Fibroblast of upper back skin (primary cell): ENCODE measurements around the gene PKIB.
"Not testable (repeated sequence)": the region's sequence is repeated elsewhere in the genome, so short reads cannot be mapped to it uniquely, and the experiment has no call there.

Experiments used
- DNase-seq: peaks from one replicate; pipeline ENCODE4 v3.0.0-alpha.2; 2013

PKIB gene

DNA sequence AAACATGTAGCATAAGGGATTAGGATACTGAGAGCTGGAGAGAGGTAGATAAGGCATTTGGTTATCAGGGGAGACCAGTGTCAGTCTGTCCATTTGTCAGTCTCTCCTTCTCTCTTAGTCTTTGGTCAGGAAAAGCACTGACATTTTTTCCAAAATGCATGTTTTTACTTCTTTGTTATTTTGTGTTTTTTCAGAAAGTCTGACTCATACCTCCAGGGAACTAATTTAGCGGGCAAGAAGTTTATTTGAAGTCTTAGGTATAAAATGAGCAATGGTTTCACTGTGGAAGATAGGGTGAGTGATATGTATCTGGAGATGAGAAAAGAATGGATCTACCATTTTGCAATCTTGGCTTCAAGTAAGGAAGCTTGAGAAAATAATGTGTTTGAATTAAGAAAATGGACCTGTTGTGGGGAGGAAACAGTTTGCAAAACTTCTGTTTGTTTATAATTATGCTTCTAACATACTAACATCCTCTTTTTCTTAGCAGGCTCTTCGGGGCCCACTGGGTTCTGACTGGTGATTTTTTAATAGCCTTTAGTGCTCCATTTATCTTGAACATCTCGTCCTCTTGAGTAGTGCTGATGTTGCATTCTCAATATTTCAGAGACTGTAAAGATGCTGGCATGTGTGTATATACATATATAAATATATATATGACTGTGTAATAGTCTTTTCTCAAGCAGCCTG, 102.4 kb downstream of the PKIB start:
- peak; percentile 41 for DNase-seq

DNA sequence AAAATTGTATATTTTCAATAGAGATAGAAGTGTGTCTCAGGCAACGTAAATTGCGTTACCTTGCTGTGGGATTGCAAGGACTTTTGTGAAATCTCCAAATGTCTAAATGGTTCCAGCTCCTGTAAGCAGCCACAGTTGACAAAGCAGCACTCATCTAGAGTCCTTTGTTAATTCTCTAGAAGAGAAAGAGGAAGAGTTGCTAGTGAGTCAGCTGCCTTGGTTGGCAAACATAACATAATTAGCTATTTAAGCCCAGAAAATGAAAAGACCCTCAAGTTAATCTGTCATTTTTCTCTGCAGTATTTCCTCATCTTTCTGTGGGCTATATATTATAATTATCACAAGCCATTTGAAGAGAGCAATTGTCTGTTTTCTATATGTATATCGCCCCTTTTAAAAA, 102.9 kb downstream of the PKIB start:
- DNase-seq: no peak

DNA sequence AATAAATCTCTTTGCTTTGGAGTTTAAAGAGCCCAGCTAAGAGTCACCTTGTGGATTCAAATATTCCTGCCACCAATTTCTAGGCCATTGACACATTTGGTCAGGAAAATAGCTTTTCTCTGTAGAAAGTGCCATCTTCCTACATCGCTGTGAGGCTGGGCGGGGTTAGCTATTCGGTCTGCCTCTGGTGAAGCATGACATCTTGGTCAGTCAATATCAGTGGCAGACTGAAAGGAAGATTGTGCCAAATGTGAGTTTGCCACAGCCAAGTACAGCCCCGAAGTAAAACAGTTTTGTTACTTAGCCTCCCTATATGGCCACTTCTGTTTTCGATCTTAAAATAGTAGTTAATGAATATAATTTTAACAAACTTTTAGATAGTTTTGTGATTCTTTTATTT, 103.9 kb downstream of the PKIB start:
- no peak for DNase-seq

DNA sequence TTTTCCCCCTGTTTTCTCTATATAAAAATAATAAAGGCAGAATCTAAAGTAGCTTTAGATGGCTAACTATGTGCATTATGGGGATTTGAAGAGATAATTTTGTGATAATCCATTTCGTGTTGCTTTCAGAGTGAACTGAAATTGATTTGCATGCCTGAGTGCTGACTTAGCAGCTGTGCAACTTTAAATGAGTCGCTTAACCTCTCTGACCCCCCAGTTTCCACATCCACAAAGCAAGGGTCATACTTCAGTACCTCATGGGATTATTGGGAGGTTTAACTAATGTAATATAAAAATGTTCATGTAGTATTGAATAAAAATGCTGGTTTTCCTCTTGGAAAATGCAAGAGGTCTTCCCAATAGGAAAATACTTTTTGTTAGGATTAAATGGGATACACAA, 105.5 kb downstream of the PKIB start:
- DNase-seq: peak; percentile 51

DNA sequence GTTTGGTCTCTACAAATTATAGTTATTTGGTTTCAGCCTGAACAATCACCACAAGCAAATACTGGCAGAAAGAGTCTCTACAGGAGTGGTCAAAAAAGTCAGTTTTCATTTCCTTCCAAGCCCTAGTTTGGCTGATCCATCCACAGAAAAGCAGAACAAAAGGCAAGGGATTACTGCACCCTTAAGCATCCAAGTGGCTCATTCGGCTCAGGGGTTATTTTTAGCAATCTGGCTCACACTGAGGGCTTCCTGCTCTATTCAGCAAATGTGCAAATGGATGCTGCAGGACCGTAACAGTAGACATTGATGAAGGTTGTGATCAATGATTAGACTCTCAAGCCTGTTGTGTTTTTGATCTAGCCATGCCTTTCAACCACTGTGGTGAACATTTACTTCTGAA, 107.1 kb downstream of the PKIB start:
- peak; percentile 67 for DNase-seq

DNA sequence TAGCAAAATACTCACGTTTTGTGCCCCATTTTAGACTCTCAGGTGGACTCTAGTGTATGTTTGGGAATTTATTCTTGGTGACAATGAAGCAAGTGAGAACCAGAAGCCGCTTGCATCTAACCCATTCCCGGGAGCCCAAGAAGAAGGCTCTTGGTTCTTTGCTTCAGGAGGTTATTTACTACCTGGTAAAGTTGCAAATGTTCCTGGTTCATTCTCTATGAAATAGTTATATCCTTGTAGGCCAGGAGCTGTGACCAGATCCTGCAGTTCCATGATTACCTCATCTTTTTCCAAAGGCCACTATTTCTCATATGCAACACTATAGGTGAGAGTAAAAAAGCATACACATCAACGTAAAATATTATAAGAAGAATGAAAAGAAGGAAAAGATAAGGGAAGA, 108.4 kb downstream of the PKIB start:
- DNase-seq: no peak

DNA sequence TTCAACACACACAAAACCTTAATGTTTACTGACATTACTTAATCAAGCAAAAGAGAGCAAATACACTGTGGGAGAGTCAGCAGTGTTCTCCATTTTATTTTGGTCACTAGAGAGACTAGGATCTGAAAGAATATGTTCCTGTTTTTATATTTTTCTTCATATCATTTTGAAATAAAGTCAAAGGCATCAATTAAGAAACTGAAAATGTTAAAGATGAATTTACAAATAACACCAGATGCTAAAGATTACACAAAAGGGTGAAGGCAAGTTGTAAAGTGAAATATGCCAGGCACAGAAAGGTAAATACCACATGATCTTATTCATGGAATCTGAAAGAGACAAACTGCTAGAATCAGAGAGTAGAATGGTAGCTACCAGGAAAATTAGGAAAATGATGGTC, 109.0 kb downstream of the PKIB start:
- DNase-seq: no peak

DNA sequence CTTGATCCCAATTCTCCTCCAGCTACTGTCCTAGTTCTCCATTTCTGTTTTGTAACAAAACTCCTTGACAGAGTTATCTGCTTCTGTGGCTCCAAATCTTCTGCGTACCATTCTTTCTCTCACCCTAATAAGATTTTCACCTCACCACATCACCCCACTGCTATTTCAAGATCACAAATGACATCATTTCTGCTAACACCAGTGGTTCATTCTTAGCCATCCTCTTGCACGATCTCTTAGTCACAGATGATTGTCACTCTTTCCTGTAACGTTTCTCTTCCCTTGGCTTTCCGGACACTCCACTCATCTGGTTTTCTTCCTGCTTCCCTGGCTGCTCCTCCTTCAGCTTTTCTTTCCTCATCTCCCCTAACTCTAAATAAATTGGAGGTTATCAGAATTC, 112.5 kb downstream of the PKIB start:
- DNase-seq: peak; percentile 17

DNA sequence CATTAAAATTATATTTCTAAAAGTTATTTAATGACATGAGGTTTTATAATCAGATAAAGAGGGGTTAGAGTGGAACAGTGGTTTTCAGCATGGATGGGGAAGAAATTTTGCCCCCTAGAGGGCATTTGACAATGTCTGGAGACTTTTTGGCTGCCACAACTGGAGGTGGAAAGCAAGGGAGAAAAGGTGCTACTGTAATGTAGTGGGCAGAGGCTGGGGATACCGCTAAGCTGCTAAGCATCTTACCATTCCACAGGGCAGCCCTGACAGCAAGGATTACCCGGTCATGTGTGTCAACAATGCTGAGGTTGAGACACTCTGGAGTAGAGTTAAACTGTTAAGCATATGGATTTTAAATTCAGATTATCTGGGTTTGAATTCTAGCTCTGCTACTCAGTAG, 116.4 kb downstream of the PKIB start:
- DNase-seq: peak; percentile 23

DNA sequence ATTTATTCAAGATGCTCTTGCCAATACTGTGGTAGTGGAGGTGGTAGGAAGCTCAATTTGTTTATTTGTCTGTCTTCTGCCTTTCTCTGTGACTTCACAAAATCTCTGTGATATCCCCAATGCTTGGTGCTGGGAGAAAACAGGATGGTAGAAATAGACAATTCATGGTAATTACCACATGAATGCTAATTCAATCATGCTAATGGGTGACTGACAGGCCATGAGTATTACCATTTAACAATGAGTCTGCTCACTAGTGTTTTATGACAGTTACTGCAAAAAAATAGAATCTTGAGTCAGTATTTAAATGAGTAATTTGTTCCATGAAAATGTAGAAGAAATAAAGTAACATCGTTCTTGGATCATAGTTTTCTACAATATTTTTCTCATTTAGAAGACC, 117.0 kb downstream of the PKIB start:
- no peak for DNase-seq

DNA sequence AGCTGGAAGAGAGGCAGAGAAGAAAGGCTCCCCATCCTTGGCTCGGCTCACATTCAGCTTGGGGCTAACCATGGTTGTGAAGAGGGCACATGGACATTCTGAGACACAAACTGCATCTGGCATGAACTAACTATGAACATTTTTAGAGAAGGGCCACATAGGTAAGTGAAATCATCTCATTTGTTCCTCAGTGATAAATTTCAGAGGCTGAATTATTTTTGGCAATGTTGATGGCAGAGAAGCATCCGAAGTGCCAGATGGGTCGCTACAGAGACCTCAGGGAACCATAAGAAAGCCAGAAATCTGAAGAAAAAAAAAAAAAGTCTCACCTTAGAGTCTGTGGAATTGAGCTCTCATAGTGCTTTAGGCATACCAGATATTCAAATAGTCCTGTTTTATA, 120.1 kb downstream of the PKIB start:
- no peak for DNase-seq

DNA sequence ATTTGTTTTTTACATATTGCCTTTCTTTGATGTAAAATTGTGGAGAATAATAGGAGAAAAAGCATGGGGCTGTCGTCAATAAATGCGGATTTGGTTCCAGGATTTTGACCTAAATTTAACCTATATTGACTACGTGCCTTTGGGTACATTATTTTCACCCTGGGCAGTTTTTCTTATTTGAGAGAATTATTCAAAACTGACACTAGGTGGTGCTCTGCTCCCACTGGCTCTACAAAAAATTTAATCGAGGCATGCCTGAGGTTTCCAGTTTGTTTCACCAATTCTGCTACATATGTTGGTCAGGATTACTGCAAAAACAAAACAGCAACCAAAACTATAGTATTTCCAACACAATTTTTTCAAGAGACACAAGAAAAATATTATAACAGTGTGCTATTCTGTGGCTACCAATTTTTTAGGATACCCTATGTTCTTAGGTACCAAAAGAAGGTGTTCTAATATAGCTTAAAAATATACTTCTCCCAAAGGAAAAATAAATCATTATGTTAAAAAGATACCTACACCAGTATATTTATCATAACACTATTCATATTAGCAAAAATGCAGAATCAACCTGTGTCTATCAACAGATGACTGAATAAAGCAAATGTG, 120.7 kb downstream of the PKIB start:
- DNase-seq: peak; percentile 56

DNA sequence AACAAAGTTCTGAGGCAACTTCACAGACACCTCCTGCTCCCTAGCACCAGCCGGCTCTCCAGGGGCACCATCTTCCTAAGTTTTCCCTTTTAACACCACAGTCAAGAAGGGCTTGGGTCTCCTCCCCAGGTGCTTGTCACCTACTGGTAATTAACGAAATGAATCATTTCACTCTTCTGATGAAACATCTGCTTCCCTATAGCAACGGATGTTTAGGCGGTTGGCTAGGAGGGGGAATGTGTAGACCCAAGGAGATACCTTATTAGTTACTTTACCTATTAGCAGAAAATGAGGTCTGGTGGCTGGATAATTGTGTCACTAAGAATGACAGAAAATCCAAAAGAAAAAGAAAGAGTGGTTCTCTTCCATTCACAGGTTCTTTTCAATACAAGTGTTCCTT, 123.1 kb downstream of the PKIB start:
- no peak for DNase-seq

DNA sequence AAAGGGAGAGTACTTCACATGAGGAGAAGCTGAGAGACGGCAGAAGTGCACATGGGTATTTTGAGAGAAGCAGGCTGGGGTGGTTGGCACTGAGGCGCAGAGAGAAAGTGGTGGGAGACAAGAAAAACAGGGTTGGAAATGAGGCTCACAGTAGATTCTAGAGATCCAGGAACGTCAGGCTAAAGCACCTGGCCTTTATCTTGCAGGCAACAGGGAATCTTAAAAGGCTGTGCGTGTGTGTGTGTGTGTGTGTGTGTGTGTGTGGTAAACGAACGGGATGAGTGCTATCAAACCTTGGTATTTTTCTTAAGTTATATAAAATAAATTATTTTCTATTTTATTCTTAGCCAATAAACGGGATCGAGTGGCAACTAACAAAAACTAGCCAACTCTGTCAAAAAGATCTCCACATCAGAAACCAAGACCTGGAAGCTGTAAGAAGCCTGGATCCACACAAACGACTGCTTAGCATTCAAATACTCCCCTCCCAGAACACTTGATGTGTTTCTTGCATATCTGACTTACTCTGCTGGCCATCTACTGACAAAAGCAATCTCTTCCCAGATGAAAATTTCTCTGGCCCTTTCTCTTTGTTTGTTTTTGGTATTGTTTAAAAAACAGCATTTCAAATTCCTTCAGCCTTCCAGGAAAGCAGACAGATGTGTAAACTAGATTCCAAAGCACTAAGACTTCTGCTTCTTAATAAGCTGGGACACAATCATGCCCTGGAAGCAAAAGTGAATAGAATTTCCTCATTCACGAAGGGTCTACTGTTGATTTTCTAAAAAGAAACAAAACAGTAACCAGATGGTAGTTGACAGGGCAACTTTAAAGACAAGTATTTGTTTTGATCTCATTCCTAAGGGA, 124.6 kb downstream of the PKIB start:
- DNase-seq: no peak

DNA sequence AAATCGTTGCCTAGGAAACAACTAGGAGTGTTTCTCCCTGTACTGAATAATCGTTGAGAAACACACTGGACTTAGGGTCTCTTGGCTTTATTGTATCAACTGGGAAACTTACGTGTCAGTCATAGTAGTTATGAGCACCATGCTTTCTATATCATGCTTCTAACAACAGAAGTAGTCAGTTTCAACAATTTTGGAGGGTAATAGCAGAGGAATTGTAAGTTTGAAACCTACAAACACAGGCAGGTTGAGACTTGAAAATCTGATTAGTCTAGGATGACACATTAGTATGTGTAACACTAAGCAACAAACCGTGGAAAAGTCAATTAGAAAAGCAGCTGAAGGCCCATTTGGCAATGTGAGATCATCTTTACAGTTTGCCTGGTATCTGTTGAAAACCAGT, 125.4 kb downstream of the PKIB start:
- DNase-seq: no peak

DNA sequence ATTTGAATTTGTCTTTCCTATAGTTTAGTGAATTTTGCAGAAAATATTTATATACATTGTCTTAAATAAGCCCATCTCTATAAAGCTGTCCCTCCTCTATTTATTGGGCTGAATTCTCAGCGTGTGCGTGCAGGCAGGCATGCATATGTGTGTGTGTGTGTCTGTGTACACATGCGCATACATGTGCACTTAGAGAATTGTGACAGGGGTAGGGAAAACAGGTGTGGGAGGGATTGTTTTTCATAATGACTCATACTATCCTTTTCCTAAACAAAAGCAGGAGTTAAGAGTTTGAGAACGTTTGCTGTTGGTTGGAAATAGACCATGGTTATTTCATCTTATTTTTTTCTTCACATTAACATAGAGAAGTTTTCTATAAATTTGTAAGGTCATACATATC, 126.0 kb downstream of the PKIB start:
- DNase-seq: no peak

DNA sequence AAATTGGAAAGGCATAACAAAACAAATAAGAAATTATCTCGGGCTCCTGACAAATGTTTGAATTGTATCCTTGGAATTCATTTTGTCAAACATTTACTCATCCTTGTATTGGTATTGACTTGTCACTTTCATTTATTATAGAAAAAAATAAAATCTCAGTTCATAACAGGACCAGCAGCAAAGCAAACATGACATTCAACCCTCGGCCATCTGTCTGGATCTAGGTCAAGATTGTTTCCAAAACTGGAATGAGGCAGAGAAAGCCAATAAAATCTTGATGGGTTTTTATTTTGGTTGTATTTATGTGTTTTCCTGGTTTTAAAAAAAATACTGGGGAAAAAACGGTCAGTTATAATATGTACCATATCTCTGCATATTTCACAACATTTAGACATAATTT, 126.4 kb downstream of the PKIB start:
- no peak for DNase-seq

DNA sequence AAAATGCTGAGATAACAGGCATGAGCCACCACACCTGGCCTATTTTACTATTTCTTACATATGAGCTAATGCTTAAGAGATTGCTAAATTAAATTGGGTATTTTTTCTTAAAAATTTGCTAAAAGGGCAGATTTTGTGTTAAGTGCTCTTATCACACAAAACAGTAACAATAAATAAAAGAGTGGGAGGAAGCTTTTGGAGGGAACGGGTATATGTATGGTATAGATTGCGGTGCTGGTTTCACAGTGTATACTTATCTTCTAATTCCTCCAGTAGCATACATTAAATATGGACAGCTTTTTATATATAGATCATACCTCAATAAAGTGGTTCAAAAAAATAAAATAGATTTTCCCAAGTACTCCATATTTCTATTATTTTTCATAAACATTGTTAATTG, 129.9 kb downstream of the PKIB start:
- no peak for DNase-seq

DNA sequence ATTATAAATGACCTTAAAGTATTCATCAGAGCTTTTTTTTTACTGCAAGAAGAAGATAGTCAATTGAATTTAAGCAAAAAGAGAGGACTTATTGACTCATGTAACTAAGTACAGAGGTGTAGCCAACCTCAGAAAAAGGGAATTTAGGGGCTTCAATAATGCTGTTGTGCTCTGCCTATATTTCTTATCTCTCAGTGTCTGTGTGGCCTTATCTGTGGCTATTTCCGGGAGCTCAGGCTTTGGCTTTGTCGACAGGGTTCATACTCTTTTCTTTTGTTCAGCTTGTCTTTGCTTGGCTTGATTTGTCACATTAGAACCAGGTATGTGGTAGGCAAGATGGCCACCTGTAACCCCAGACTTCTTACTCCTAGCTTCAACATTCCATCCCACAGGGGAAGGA, 130.7 kb downstream of the PKIB start:
- DNase-seq: no peak

DNA sequence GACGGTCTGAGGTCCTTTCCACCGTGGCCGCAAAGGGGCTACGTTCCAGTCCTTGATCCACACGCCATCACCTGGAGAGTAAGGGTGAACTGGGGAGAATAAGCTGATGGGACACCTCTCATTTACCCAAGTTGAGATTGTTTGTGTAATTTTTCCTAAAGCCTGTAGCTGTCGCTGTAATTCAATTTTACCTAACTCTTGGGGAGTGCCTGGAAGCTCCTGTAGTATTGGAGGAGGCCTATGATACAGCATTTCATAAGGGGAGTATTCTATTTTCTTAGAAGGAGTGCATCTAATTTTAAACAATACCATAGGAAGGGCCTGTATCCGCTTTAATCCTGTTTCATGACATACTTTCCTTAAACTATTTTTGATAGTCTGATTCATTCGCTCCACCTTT, 134.0 kb downstream of the PKIB start:
- DNase-seq: peak; percentile 10

DNA sequence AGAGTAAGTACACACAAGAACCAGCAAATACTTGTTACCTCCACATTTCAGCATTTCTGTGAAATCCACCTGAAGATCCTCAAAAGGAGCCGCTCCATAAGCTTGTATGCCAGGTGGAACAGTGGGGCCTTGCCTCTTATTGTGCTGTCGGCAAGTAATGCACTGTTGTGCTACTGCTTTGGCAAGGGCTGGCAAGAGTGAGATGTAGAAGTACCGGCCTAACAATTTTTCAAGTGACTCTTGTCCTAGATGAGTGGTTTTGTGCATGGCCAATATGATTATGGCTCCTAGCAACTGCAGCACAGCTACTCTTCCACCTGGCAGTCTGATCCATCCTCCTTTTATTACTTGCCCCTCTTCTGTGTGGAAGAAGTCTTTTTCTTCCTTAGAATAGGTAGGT, 134.7 kb downstream of the PKIB start:
- DNase-seq: not testable (repeated sequence)

DNA sequence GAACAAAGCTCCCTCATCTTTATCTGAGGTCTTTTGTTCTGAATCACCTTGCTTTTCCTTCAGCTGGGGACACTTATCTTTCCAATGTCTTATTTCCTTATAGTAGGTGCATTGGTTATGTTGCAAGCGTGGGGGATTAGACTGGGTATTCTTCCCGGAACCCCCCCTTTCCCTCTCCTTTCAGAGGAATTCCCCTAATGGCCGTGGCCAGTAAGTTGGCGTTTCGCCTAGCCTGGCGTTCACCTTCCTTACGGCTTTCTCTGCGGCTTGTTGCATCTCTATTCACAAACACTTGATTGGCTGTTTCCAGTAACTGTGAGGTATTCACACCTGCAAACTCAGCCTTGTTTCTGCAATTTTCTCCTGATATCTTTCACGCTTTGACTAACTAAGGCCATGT, 136.5 kb downstream of the PKIB start:
- no peak for DNase-seq

DNA sequence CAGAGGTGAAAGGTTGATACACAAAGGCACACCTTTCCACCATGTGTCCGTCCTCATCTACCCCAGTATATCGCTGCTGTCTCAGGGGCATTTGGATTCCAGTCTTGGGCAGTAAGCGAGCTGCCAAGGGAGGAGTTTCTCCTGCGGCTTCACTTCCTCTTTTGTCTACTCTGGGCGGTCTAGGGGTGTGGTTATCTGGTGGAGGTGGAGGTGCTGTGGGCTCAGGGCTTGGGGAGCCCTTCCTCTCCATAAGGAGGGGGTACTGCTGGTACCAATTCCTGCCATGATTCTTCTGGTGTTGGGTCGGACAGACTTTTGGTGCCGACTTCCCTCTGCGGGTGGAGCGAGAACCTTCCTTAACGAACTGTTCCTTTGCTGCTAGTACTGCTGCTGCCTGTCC, 137.4 kb downstream of the PKIB start:
- DNase-seq: no peak

DNA sequence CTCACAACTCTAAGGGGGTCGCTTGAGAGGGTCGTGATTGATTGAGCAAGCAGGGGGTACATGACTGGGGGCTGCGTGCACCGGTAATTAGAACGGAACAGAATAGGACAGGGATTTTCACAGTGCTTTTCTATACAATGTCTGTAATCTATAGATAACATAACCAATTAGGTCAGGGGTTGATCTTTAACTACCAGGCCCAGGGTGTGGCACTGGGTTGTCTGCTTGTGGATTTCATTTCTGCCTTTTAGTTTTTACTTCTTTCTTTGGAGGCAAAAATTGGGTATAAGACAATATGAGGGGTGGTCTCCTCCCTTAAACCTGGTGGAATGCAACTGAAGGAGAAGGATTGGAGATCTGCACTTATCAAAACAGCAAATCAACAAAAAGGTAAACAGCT, 138.7 kb downstream of the PKIB start:
- DNase-seq: not testable (repeated sequence)
